NK-92 (cell line): ENCODE measurements around the gene NOS1.
"Not testable (repeated sequence)": the region's sequence is repeated elsewhere in the genome, so short reads cannot be mapped to it uniquely, and the experiment has no call there.

ENCODE experiments used
- DNase-seq: peaks from one replicate; lab custom pipeline; 2025; ENCODE audit not compliant: unreplicated experiment; lab: John Stamatoyannopoulos, UW

NOS1 gene

GRCh38 chr12:117213295-117213808, 148.1 kb downstream of the NOS1 start:
- DNase-seq, result no peak

DNA sequence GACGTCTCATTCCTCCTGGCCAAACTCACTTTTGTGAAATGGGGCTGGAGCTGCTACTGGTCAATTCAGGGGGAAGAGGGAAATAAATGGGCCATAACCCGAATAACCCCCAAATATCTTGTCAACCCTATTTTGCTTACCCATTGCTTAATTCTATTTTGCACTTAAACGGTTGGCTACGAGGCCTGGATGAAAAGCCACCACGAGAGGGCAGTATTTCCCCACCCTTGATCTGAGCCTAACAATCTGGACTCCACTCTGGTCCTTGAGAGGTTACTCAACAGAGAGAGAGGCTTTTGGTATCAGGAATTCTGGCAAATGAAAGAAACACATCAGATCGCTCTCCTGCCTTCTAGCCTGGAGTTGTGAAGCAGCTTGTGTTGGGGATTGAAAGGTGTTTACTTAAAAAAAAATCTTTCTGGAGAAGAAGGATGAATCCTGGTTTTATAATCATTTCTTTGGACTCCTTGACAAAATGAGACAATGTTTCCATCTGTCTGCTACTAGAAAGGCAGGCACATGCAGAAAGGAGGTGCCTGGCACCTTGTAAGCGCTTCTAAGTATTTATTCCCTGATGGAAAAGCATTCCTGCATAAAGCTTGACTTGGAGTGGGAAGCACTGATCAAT, 148.7 kb downstream of the NOS1 start:
- no peak for DNase-seq

DNA sequence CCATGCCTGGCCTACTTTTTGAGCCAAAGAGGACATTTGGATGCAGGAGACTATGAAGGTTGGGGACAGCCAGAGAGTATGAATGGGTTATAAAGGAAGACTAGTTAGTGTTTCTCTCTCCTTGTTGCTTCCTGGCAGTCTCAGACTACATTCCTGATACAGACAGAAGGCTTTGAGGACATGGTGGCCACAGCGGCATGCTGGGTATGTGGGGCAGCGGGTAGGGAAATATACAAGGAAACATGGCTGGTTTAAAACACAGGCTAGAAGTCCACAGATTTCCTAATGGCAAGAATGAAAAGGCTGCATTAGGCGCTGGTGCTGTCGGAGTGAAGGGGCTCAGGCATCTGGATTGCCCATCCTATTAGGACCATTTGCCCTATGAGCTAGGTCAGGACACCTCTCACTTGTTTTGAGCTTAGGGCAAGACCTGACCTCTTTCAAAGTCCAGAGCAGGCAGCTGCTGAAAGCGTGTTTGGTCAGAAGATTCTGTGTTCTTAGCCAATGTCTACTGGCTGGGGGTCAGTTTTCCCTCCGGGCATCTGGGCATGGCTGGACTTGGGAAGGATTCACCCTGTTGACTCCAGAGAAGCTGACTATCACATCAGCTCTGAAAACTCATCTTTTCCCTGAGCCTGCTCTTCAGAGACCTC, 151.0 kb downstream of the NOS1 start:
- no peak for DNase-seq

DNA sequence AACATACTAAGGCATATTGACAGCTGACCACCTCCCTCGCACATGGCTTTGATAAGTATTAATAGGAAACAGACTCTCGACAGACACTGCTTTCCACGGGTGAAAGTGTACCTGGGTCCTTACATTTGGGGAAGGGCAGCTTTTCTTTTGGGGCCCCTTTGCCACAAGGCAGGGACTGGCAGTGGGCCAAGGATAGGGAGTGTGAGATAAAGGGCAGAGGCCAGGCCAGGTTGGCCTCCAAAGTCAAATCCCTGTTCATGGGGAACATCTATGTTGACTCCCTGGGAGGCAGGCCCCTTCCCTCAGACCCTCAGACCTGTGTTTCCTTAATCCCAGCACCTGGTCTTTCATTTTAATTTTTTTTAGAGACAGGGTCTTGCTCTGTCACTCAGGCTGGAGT, 151.8 kb downstream of the NOS1 start:
- no peak for DNase-seq

GRCh38 chr12:117208811-117209455, 152.5 kb downstream of the NOS1 start:
- no peak for DNase-seq

- no peak for DNase-seq
Measured at GRCh38 chr12:117208206-117208605, 153.2 kb downstream of the NOS1 start.

- no peak for DNase-seq
Measured at GRCh38 chr12:117207675-117208074, 153.8 kb downstream of the NOS1 start.

DNA sequence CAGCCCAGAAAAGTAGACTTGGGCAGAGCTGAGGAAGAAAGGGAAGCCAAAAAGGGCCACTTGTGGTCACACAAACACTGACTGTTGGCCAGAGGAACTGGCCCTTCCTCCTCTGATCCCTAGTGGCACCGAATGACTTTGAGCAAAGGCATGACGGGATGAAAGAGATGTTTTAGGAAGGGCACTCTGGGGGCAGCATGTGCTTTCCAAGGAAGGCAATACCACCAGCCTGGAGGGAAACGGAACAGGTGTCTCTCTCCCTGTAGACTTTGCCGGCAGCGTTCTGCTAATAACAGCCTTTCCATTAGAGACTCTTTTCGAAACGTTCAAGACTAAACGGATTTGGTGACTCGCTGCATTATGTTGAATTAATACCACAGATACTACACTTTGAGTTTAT, 158.9 kb downstream of the NOS1 start:
- no peak for DNase-seq

- DNase-seq, result no peak
Measured at GRCh38 chr12:117202033-117202432, 159.4 kb downstream of the NOS1 start.

- not testable (repeated sequence) for DNase-seq
Measured at GRCh38 chr12:117199956-117200744, 161.3 kb downstream of the NOS1 start.

DNA sequence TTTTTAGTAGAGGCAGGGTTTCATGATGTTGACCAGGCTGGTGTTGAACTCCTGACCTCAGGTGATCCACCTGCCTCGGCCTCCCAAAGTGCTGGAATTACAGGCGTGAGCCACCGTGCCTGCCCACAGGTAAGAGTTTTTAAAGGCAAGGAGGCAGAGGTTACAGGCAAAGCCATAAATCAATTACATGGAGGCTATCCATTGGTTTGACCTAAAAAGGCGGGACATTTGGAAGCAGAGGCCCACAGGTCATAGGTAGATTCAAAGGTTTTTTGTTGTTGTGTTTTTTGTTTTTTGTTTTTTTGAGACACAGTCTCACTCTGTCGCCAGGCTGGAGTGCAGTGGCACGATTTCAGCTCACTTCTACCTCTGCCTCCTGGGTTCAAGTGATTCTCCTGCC, 165.1 kb downstream of the NOS1 start:
- not testable (repeated sequence) for DNase-seq

DNA sequence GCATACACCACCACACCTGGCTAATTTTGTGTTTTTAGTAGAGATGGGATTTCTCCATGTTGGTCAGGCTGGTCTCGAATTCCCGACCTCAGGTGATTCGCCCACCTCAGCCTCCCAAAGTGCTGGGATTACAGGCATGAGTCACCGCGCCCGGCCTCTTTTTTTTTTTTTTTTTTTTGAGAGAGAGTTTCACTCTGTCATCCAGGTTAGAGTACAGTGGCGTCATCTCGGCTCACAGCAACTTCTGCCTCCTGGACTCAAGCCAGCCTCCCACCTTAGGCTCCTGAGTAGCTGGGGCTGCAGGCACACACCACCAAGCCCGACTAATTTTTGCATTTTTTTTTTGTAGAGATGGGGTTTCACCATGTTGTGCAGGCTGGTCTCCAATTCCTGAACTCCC, 166.4 kb downstream of the NOS1 start:
- not testable (repeated sequence) for DNase-seq

DNA sequence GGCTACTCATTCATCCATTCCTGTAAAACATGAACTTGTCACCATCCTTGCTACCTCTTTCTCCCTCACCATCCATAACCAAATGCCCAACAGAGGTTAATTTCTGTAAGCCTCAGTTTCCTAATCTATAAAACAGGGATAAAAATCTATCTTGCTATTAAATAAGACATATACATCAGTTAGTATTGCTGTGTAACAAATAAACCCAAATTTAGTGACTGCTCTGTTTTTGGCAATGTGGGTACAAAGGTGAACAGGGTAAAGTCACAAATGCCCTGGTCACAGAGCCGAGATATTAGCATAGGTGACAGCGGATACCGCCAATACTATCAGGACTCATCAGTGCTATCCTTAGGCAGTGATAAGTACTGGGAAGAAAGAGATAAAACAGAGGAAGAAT, 167.5 kb downstream of the NOS1 start:
- DNase-seq, result no peak

GRCh38 chr12:117192581-117192980, 168.8 kb downstream of the NOS1 start:
- not testable (repeated sequence) for DNase-seq

- DNase-seq, result no peak
Measured at GRCh38 chr12:117192057-117192456, 169.4 kb downstream of the NOS1 start.

DNA sequence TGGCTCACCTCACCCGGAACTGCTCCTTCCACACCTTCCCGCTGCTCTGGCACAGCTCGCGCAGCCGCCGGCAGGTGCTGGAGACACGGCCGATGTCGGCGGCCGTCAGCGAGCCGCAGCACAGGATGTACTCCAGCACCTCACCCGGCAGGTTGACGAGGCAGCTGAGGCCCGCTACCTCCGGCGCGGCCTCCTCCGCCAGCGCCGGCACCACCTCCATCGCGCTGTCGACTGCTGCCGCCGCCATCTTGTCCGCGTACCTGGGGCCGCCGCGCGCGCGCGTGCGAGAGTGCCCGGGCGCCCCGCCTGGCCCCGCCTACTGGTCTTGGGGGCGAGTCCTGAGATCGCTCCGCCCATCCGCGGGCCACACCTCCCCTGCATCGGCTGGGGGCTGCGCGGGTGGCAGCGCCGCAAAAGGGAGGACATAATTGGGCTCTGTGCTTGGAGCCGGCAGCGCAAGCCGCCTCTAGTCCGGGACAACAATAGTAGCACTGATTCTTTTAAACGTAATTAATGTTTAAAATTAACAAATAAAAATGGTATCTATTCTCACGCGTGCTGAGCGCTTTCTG, 171.1 kb downstream of the NOS1 start, which contains the start of gene FBXO21:
FBXO21 (minus strand) TSS at position 261 of the 572 bp plus-strand sequence; CDS start at position 247, 14 bp downstream.
- peak; percentile 63 for DNase-seq

DNA sequence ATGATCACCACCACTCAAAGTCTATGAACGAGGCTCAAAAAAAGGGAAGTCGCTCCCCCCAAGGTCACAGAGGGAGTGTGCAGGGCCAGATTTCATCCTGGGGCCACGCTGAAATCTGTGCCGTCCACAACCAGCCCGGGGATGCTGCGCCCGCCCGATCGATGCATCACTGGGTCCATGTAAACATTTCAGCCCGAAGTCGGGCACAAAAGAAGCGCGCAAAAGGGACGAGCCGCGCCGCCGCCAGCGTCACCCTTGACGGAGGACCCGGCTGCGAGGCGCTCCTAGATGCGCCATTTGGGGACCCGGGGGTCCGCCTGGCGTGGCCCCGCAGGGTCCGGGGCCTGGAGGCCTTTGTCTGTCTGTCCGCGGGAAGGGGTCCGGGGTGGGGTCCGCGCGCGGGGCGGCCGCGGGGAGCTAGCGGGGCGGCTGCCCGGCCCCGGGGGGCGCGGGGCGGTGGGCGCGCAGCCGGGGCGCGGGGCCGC, 171.7 kb downstream of the NOS1 start:
- DNase-seq, result no peak

GRCh38 chr12:117188961-117189724, 172.3 kb downstream of the NOS1 start:
- no peak for DNase-seq

DNA sequence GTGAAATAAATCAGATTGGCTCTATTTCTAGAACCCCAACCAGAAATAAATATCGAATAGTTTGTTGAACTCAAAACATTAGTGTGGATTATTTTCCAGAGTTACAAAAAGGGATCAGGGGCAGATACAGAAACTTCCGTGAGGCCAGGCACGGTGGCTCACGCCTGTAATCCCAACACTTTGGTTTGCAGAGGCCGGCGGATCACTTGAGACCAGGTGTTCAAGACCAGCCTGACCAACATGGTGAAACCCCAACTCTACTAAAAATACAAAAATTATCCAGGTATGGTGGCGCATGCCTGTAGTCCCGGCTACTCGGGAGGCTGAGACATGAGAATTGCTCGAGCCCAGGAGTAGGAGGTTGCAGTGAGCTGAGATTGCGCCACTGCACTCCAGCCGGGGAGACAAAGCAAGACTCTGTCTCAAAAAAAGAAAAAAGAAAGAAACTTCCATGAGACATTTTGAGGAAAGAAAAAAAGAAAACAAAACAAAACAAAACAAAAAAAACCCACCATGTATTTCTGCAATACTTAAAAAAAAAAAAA, 173.2 kb downstream of the NOS1 start:
- DNase-seq, result no peak

DNA sequence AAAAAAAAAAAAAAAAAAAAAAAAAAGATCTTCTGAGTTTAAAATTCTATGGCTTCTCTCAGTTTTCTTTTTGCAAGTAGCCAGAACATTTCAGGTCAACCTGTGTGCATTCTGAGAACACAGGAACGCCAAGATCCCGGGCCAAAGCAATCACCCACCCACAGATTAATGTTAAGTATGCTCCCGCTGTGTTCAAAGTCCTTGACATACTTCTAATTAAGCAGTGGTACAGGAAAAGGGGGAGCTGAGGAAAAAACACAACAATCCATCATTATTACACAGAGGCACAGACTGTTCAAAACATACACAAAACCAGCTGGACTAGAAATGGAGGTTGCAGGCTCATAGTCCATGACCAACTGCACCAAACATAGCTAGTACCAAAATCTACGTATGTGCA, 174.0 kb downstream of the NOS1 start:
- no peak for DNase-seq
